Fibroblast of villous mesenchyme (primary cell): ENCODE data around the gene CLEC16A. TPM values are rescaled to one million over a fixed set of nuclear protein-coding genes. Genes with fewer than 3 reads are reported as not detected.

Source experiments
- DNase-seq: peaks from one replicate; pipeline ENCODE4 v3.0.0-alpha.2; 2010; ENCODE audit warnings: low read depth
- H3K4me3 ChIP-seq: 2 replicates; pipeline ENCODE4 v1.5.1; 2011; ENCODE audit warnings: low read depth, mild to moderate bottlenecking, low read length
- CTCF ChIP-seq: IDR thresholded peaks from 2 replicates; pipeline ENCODE4 v1.5.1; 2012; ENCODE audit warnings: low read depth, mild to moderate bottlenecking, low read length; ENCODE audit not compliant: insufficient read depth
- total RNA-seq: library from RNA; depleted of rRNA; stranded (reverse); fragments of >200 nt; gene quantifications from 2 replicates; pipeline ENCODE4 v1.2.3, GENCODE V29; 2012

Gene CLEC16A
- total RNA-seq, 1 donor: 32.4 TPM

- no peak for DNase-seq
- no peak overlapping the region for H3K4me3 ChIP-seq
Measured at GRCh38 chr16:10937068-10937859, 7.1 kb upstream of the CLEC16A start.

GRCh38 chr16:10938321-10938720 lies 6.0 kb upstream of the CLEC16A start:
- TF ChIP-seq CTCF: no peak
- no peak for DNase-seq
- no peak overlapping the region for H3K4me3 ChIP-seq

More at GRCh38 chr16:10937068-10937859, 7.1 kb upstream of the CLEC16A start:
- TF ChIP-seq CTCF: no peak

GRCh38 chr16:10938796-10939648 lies 5.3 kb upstream of the CLEC16A start:
- no peak for TF ChIP-seq CTCF
- DNase-seq: no peak
- H3K4me3 ChIP-seq: peak overlapping the region; percentile 10

- no peak for TF ChIP-seq CTCF
- peak overlapping the region; percentile 76 for H3K4me3 ChIP-seq
- DNase-seq: no peak
Measured at GRCh38 chr16:10939649-10940234, 4.6 kb upstream of the CLEC16A start.

- no peak for DNase-seq
Measured at GRCh38 chr16:10940501-10941079, 3.8 kb upstream of the CLEC16A start.

More at GRCh38 chr16:10940501-10941079, 3.8 kb upstream of the CLEC16A start:
- no peak for TF ChIP-seq CTCF
- H3K4me3 ChIP-seq: peak overlapping the region; percentile 76
